ENCODE data around the gene FBP1.
"Not testable (repeated sequence)": the region's sequence is repeated elsewhere in the genome, so short reads cannot be mapped to it uniquely, and the experiment has no call there.

FBP1 gene

GRCh38 chr9:94568250-94568889, 70.9 kb downstream of the FBP1 start:
- no peak for DNase-seq

GRCh38 chr9:94567271-94567670, 72.0 kb downstream of the FBP1 start:
- no peak for DNase-seq

GRCh38 chr9:94566550-94566949, 72.8 kb downstream of the FBP1 start:
- DNase-seq: no peak

GRCh38 chr9:94564279-94564678, 75.0 kb downstream of the FBP1 start:
- DNase-seq: not testable (repeated sequence)

GRCh38 chr9:94563548-94563947, 75.8 kb downstream of the FBP1 start:
- no peak for DNase-seq

- no peak for DNase-seq
Measured at GRCh38 chr9:94560237-94560636, 79.1 kb downstream of the FBP1 start.

- DNase-seq: no peak
Measured at GRCh38 chr9:94557376-94557775, 81.9 kb downstream of the FBP1 start.

- DNase-seq: no peak
Measured at GRCh38 chr9:94554439-94555331, 84.6 kb downstream of the FBP1 start, which contains the start of gene PCAT7. TSS of gene PCAT7 (plus strand) at chr9:94555083.

GRCh38 chr9:94554078-94554438, 85.3 kb downstream of the FBP1 start:
- DNase-seq: no peak

All from activated T-cell treated with anti-CD3 and anti-CD28 coated beads for 4 hours (primary cell).